Hypothalamus (tissue), 51 donors: Measurements from ENCODE around the gene HFE.

Experiments
- DNase-seq, 51 donors: peaks; one replicate each; lab custom pipeline; 2025; lab: John Stamatoyannopoulos, UW

HFE gene

DNA sequence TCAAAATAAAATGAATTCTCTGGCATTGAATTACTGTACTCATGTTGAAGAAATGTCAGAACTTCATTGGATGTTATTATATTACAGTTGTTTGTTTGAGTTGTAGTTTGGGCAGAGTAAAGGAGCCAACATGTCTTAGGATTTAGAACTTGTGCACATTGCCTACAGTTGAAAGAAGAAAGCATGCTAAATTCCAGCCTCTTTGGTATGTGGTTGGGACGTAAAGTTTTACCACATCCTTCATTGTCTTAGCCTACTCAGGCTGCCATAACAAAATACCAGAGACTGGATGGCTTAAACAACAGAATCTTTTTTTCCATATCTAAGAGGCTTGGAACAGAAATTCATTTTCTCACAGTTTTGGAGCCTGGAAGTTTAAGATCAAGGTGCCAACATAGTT is 42.4 kb downstream of the HFE start:
- DNase-seq: no peak

GRCh38 chr6:26130581-26131249 is 43.5 kb downstream of the HFE start:
- DNase-seq: no peak

GRCh38 chr6:26131618-26132017 is 44.4 kb downstream of the HFE start:
- DNase-seq: no peak

- no peak for DNase-seq
These were observed 46.5 kb downstream of the HFE start for GRCh38 chr6:26133730-26134129.

DNA sequence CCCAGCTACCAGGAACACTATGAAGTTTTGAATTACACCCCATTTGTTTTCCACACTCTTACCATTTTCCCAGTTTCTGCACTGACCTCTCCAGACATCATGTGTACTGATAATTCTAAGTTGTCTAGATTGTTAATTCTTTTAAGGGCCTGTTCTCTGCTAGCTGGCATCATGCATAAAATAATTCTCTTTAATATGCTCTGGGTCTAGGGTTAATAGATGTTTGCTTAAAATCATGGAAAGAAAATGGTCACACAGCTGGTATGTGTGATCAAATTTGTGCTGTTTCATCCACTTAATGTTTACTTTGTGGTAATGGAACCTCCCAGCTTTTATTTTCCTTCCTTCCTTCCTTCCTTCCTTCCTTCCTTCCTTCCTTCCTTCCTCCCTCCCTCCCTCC is 49.1 kb downstream of the HFE start:
- no peak for DNase-seq

- DNase-seq: no peak
These were observed 53.2 kb downstream of the HFE start for GRCh38 chr6:26140254-26140966.

DNA sequence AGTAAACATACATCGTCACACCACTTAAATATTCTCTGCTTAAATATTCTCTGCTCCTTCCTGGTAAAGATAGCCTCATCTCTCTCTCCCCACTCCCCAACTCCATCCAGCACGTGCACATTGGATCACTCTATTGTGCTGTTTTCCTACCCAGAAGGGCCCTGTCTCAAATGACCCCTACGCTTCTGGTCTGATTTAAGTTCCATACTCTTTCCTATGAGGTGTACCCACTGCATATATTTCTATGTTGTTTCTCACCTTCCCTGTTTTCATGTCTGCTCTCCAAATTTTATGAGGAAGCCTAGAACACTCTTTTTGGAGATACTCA is 53.7 kb downstream of the HFE start:
- no peak for DNase-seq

GRCh38 chr6:26141378-26141904 is 54.2 kb downstream of the HFE start:
- DNase-seq: peak in 43 of 51 donors; percentile 11 to 91 (median 59)

DNA sequence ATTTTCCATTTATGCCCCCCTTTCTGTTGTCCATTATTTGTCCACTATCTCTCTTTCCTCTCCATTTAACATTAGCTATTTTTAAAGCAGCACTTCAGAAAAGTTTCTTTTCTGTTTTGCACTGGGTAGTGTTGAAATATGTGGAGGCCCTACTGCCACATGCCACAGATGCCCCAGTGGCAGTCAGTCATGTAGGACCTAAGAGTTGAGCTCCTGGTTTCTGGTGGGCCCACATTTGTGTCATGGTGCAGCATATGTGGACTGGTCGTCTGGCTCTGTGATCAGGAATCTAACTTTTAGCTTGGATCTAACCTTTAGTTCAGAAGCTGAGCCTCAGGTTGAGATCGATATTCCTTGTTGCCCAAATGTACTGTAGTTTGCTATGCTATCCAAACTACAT is 54.8 kb downstream of the HFE start:
- peak in 1 of 51 donors; percentile 60 for DNase-seq
